ENCODE measurements around the gene SFSWAP. TPM values are rescaled to one million over a fixed set of nuclear protein-coding genes. Genes with fewer than 3 reads are reported as not detected.

Gene SFSWAP
- total and polyA plus RNA-seq, 2 of the 8 experiments (the other 6 are each of a cell fraction or from before 2014, with no cell fraction given) = 36.5 to 49.5 TPM

GRCh38 chr12:131783915-131784541, 73.1 kb downstream of the SFSWAP start:
- Histone ChIP-seq H4K5ac (ENCODE audit: insufficient read length, low read depth, low read length) (no peak overlapping the region), H2BK15ac (ENCODE audit: low read length) (0 out of 2 replicates have a peak overlapping the region, but pooled peaks have one; percentile 3), H3K4me1 (replicated peaks in 1 of 4; ENCODE audit: control insufficient read depth in 3 of 4, insufficient read depth in 4 of 4, low read length in 3 of 4) (peaks cover 8 to 20% (median 12%) of the 10 kb centered on the region in 4 experiments), H3K9ac (replicated peaks in 1 of 4; ENCODE audit: extremely low read depth in 1 of 4, low read depth in 3 of 4, low read length in 3 of 4) (no peak overlapping the region), H3K18ac (ENCODE audit: extremely low read depth, low read length) (peak overlapping the region; percentile 38; the same call in 1 of the 2 replicates), H3K23me2 (ENCODE audit: low read depth, low read length) (no peaks in the 10 kb centered on the region), H2AFZ (ENCODE audit: low read length) (no peak overlapping the region), H3K27ac (ENCODE audit: low read depth, low read length) (no peak overlapping the region), H2BK20ac (ENCODE audit: low read length) (no peak overlapping the region), H3K56ac (replicated peaks; ENCODE audit: insufficient read length, low read depth, low read length) (no peak overlapping the region), H2AK5ac (ENCODE audit: low read depth, low read length) (no peak overlapping the region; the same call in 1 of the 2 replicates), H3K4me2 (ENCODE audit: insufficient read depth in 1 of 2, low read depth in 2 of 2, low read length in 2 of 2) (peak overlapping the region; percentile 4 to 64; a peak in 2 of 4 replicates), H2BK120ac (replicated peaks; ENCODE audit: low read depth, low read length) (no peak overlapping the region), H3K14ac (ENCODE audit: insufficient read length) (no peak overlapping the region), H4K20me1 (replicated peaks in 1 of 2; ENCODE audit: control insufficient read depth in 1 of 2, insufficient read depth in 2 of 2, low read length in 2 of 2) (no peaks in the 10 kb centered on the region), H3K4ac (replicated peaks; ENCODE audit: insufficient read length, low read depth, low read length) (no peak overlapping the region), H3K27me3 (replicated peaks in 1 of 4; ENCODE audit: control insufficient read depth in 3 of 4, extremely low read depth in 1 of 4, insufficient read depth in 3 of 4, low read length in 3 of 4) (no peaks in the 10 kb centered on the region), H3K4me3 (ENCODE audit: extremely low read depth in 1 of 4, insufficient read depth in 2 of 4, low read depth in 3 of 4, low read length in 4 of 4) (no peak overlapping the region), H2BK12ac (ENCODE audit: low read depth, low read length) (peak overlapping the region; percentile 44; the same call in 1 of the 2 replicates), H4K91ac (replicated peaks; ENCODE audit: insufficient read length, low read length) (peak overlapping the region; percentile 68), H3K23ac (ENCODE audit: insufficient read length) (no peak overlapping the region), H3K9me3 (ENCODE audit: insufficient read depth in 2 of 2, low read depth in 1 of 2, low read length in 1 of 2) (no peaks in the 10 kb centered on the region), H3K36me3 (ENCODE audit: control insufficient read depth in 2 of 4, insufficient read depth in 4 of 4, low read length in 3 of 4) (peaks cover 5 to 18% (median 11%) of the 10 kb centered on the region in 4 experiments; a peak in 6 of 8 replicates), H4K8ac (ENCODE audit: extremely low read depth, insufficient read depth, low read length) (no peak overlapping the region), H3K79me2 (ENCODE audit: control insufficient read depth in 1 of 2, insufficient read depth in 2 of 2, low read length in 2 of 2) (no peaks in the 10 kb centered on the region), H2BK5ac (ENCODE audit: low read depth, low read length) (peak overlapping the region; percentile 71; the same call in 1 of the 2 replicates), H3K79me1 (ENCODE audit: low read depth, low read length) (no peaks in the 10 kb centered on the region)
- ChIA-PET CTCF (ENCODE audit: partially characterized antibody) (interaction anchor here (0.6 to 4.0 kb wide), 7 partner anchors 9 to 638 kb away, joined by 3 to 24 read pairs (median 5); partner anchors contain the start of gene MMP17), POLR2A (ENCODE audit: partially characterized antibody) (interaction anchor here (3.4 kb wide), 1 partner anchor 11 kb away, joined by 13 read pairs; no protein-coding TSS in a partner anchor)
- FAIRE-seq (no peak), DNase-seq (ENCODE audit: low read depth in 1 of 2, low spot score in 2 of 2) (no peak)
- WGBS, 2 experiments (ENCODE audit: extremely low coverage in 1 of 2, insufficient coverage in 1 of 2, insufficient read length in 1 of 2, insufficient replicate concordance in 2 of 2, low coverage in 1 of 2, low lambda C conversion rate in 2 of 2, missing lambda C conversion rate in 1 of 2) = 50 to 100% methylated on average over 1 to 10 of the region's 10 CpGs
- no peak for TF ChIP-seq SIN3A (conservative IDR thresholded peaks at IDR 0.05 in 1 of 2, IDR thresholded peaks at IDR 0.05 in 1 of 2; ENCODE audit: low read depth in 1 of 2, low read length in 2 of 2)
- no peak for TF ChIP-seq SP4 (IDR thresholded peaks at IDR 0.05; ENCODE audit: low read length)
- no peak for TF ChIP-seq RXRA (IDR thresholded peaks at IDR 0.05; ENCODE audit: insufficient read depth, low read depth, low read length)
- peak; percentile 62 for TF ChIP-seq MAFK (IDR thresholded peaks at IDR 0.05; ENCODE audit: low read depth, low read length)
- TF ChIP-seq, protein P1, sequence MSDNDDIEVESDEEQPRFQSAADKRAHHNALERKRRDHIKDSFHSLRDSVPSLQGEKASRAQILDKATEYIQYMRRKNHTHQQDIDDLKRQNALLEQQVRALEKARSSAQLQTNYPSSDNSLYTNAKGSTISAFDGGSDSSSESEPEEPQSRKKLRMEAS (IDR thresholded peaks at IDR 0.05) = peak; percentile 35; the same call in 1 of the 2 replicates
- TF ChIP-seq FOSL1 (IDR thresholded peaks at IDR 0.05; ENCODE audit: insufficient read depth, low read depth, low read length) = no peak
- no peak for TF ChIP-seq CEBPB (IDR thresholded peaks at IDR 0.05; ENCODE audit: low read depth, low read length)
- no peak for TF ChIP-seq HDAC6 (IDR thresholded peaks at IDR 0.05; ENCODE audit: low read depth, low read length)
- TF ChIP-seq EZH2 (IDR thresholded peaks at IDR 0.05; ENCODE audit: low read depth, low read length, severe bottlenecking) = no peak
- TF ChIP-seq KDM4A (IDR thresholded peaks at IDR 0.05; ENCODE audit: low read depth, low read length, severe bottlenecking) = no peak
- TF ChIP-seq TEAD4 (IDR thresholded peaks at IDR 0.05; ENCODE audit: low read depth, low read length) = peak; percentile 20; the same call in 1 of the 2 replicates
- TF ChIP-seq BACH1 (IDR thresholded peaks at IDR 0.05; ENCODE audit: low read length) = peak; percentile 80
- TF ChIP-seq POLR2A (IDR thresholded peaks at IDR 0.05; ENCODE audit: control extremely low read depth in 1 of 2, low read depth in 2 of 2, low read length in 2 of 2) = no peak
